Ramos (cell line): Measurements from ENCODE around the gene MTCL1.

Source experiments
- in situ Hi-C: fragments of 300-500 bp; cut with MboI; formaldehyde crosslinking; loops from one replicate; pipeline ENCODE4 v1.14.3; 2022; ENCODE audit warnings: low sequenced_read_pairs; ENCODE audit not compliant: unreplicated experiment

Gene MTCL1

DNA sequence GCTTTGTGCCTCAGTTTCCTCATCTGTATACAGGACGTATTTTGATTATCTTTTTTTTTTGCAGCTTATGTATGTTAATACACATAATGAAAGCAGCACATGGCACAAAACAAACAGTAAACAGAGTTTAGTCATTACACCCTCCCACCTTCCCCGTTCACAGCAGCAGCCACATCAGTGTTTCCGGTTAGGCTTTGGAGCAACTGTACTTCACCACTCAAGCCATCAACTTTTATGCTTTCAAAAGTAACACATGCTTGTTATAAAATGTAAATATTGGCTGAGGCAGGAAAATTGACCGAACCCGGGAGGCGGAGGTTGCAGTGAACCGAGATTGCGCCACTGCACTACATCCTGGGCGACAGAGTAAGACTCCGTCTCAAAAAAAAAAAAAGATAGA is 117.3 kb downstream of the MTCL1 start:
- in situ Hi-C loops = no loop called here

DNA sequence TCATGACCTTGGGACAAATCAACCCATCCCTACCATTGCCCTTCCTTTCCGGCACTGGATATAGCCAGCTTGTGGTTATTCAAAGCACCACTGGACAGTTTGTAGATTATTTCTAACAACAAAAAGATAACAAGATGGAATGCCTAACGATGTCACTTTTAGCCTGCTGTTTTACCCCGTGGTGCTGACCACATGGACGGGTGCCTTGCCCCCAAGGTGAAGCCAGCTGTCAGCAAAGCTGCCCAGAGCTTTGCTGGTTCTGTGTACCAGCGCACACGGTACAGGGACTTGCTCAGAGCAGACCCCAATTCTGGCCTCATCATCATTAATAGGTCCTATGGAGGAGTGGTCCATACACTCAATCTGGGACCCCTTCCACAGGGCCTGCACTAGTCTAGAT is 118.2 kb downstream of the MTCL1 start:
- in situ Hi-C loops = no loop called here

DNA sequence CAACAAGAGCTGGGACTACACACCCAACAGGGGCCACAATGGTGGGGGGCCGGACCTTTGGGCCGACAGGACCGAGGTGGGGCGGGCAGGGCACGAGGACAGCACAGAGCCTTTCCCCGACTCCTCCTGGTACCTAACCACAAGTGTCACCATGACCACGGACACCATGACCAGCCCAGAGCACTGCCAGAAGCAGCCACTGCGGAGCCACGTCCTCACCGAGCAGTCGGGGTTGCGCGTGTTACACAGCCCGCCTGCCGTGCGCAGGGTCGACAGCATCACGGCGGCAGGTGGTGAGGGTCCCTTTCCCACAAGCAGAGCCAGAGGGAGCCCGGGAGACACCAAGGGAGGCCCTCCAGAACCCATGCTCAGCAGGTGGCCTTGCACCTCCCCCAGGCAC is 119.5 kb downstream of the MTCL1 start:
- in situ Hi-C loops = no loop called here

DNA sequence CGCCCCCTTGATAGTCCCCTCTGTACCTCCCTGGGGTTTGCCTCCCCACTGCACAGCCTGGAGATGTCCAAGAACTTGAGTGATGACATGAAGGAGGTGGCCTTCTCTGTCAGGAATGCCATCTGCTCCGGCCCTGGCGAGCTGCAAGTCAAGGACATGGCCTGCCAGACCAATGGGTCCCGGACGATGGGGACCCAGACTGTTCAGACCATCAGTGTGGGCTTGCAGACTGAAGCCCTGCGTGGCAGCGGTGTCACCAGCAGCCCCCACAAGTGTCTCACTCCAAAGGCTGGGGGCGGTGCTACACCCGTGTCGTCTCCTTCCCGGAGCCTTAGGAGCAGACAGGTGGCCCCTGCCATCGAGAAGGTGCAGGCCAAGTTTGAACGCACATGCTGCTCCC is 119.9 kb downstream of the MTCL1 start:
- in situ Hi-C loops = no loop called here

DNA sequence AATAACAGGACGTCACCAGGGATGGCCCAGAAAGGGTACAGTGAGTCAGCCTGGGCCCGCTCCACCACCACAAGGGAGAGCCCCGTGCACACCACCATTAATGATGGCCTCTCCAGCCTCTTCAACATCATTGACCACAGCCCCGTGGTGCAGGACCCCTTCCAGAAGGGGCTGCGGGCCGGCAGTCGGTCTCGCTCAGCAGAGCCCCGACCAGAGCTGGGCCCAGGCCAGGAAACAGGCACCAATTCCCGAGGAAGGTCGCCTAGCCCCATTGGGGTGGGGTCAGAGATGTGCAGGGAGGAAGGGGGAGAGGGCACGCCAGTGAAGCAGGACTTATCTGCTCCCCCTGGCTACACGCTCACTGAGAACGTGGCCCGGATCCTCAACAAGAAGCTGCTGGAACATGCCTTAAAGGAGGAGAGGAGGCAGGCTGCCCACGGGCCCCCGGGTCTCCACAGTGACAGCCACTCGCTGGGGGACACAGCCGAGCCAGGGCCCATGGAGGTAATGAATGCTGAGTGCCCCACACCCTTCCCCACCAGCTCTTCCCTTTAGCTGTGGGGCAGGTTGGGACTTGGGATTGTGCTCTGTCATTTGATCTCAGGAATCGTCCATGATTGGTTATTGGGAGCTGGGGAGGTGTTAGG is 120.5 kb downstream of the MTCL1 start:
- in situ Hi-C loops = no loop called here

DNA sequence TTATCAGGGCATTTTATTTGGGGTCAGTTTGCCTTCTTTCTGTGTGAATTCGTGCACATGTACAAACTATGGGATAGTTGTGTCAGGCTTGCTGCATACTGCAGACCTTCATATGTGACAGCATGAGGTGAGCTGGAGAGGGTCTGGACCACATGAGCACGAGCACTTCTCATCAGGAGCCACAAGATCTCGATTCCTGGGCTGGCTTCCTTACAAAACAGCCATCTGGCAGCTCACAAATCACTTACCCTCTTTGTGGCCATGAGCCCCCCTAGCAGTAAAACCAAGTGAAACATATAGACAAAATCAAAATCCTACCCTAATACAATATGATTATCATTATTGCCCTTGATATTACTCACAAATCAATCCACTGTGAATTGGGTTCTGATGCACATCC is 121.2 kb downstream of the MTCL1 start:
- in situ Hi-C loops = no loop called here

DNA sequence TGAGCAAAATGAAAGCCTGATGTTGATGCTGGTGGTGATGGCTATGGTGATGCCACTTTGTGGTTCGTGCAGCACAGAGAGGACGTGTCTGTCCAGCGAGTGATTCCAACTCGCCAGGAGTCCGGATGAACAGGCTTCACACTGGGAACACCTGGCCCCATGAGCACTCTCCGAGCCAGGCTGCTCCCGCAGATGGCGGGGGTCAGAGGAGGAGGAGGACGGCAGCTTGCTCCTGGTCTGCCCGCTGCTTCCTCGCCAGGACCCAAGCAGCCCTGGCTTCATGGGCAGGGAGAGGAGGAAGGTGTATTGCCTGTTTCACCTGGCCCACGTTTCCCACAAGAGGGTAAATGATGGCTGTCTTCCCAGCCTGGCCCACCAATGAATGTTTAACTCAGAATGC is 121.6 kb downstream of the MTCL1 start:
- in situ Hi-C loops = no loop called here

DNA sequence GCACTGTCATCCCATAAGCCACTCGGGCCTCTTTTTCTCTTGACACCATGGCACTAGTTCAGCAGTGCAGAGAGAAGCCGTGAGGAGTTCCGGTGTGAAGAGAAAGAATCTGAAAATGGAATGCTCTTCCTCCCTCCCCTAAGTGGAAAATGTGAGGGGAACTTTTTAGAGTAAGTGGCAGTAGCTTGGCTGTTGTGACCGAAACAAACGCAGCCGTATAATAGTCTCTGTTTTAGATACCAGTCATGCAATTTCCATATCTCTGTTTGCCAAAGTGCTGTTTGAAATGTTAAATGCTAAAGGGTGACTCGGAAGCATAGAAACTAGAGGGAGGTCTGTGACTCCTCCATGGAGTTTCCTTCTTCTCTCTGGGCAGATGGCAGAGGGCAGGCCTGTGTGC is 122.9 kb downstream of the MTCL1 start:
- in situ Hi-C loops = no loop called here

DNA sequence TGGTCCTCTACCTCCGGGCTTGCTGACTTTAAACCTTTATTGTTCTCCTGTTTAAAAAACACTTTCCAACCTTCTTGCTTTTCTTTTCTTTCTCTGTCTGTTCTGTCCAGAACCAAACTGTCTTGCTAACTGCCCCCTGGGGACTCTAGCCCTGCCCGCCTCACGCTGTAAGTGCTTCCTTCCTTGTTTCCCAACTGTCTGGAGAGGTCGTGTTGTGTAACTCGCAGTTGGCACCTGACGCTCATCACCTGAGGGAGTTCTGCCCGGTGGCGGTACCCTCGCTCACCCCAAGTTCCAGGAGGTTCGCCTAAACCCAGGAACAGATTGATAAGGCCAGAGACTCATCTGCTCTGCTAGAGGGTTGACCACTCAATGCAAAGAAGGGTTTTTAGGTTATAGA is 123.4 kb downstream of the MTCL1 start:
- in situ Hi-C loops = no loop called here

DNA sequence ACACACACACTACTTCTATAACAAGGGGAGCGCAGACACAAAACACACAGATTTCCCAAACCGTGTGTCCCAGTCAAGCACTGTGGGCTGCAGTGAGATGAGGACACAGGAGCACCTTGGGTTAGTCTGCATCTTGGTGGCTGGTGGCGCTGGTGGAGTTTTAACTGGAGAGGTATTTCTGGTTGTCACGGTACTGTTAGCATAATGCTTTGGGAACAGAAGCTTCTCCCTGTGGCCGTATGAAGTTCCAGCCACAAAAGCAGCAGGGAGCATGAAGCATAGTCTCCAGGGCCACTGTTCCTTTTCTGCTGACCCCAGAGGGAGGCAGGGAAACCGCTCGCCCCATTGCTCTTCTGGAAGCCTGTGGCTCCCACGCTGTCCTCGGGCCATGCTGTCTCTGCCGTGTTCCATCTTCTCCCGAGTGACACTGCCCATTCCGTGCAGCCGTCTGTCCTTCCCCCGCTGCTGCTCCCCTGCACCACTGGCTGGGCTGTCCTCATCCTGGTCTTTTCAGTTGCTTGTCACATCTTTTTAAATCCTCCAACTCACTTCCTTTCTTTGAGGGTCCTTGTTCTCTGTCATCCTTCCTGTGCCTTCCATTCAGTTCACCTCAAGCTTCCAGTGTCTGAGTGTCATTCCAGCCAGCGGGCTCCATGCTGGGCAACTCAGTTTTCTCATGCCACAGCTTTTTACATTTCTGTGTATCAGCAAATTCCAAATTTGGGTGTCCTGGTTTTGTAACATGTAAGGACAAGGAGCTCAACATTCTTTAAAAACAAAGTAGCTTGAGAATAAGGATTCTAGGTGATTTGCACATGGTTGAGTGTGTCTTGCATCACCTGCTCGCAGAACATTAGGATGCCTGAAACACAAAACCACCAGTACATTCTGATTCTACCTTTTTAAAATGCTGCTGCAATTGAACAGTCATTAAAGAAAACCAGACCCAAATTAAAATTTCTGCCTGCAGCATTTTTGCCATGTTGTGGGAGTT is 125.0 kb downstream of the MTCL1 start:
- in situ Hi-C loops = no loop called here

DNA sequence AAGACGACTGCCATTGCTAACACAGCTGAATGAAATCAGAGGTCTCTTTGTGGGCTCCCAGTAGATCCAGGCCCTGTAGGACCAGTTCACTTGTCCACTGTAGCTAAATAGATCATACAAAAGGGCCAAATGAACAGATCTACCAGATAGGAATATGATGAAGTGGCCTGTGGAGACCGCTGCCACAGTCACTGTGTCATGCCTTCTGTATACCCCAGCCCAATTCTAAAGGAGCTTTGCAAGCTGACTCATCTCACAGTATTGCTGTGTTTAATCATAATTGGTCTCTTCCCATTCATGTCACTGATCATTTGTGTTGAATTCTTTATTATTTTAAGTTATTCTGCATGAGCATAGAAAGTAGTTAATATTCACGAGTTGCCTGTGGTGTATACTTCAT is 125.8 kb downstream of the MTCL1 start:
- in situ Hi-C loops = no loop called here

DNA sequence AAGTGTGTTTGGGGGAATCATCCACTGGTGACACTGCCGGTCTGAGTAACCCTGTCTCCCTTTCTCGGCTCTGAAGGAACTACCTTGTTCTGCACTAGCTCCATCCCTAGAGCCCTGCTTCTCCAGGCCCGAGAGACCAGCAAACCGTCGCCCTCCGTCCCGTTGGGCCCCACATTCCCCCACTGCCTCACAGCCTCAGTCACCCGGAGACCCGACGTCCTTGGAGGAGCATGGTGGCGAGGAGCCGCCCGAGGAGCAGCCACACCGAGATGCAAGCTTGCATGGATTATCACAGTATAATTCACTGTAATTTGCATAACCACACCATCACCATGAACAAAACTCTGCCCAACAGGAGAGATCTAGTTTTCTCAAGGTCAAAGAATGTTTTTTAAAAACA is 126.2 kb downstream of the MTCL1 start:
- in situ Hi-C loops = no loop called here

DNA sequence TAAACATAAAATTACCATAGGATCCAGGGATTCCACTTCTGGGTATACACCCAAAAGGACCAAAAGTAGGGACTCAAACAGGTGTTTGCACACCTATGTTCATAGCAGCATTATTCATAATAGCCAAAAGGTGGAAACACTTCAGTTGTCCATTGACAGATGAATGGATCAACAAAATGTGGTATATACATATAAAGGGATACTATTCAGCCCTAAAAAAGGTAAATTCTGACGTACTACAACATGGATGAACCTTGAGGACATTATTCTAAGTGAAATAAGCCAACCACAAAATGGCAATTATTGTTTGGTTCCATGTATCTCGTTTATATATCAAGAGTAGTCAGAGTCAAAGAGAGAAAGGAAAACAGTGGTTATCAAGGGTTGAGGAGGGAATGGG is 128.1 kb downstream of the MTCL1 start:
- in situ Hi-C loops = no loop called here

DNA sequence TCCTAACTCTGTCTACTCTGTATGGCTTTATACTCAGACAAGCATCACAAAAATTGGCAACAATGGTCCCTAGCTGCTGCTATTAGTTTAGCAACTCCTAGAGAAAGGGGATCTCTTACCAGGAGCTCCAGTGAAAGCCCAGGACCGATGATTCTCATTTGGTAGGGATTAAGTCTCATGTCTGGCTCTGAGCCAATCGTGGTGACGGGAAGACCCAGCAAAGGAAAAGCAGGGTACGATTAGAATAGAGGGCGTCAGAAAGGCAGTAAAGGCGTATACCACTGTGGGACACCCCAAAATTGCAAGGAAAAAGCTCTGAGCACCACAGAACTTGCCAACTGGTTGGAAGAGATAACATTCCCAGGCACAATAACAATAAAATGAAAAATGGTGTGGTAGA is 129.5 kb downstream of the MTCL1 start:
- in situ Hi-C loops = no loop called here

DNA sequence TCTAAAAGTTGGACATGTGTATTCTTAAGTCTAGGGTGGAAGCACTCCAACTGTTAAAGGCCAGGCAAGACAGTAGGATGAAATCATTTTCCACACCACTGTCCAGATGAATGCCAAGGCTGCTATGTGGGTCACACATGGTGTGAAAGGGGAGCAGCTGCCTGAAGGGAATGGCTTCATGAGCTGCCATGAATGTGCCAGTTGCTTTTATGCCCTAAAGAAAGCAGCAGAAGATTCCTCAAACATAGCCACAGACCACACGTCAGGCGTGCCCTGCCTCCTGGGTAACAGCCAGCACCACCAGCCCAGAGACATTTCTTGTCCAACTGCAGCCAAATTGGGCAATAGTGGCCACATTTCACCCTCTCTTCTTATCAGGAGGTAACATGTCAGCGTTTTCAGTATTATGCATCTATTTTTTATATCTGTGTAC is 130.2 kb downstream of the MTCL1 start:
- in situ Hi-C loops = no loop called here

DNA sequence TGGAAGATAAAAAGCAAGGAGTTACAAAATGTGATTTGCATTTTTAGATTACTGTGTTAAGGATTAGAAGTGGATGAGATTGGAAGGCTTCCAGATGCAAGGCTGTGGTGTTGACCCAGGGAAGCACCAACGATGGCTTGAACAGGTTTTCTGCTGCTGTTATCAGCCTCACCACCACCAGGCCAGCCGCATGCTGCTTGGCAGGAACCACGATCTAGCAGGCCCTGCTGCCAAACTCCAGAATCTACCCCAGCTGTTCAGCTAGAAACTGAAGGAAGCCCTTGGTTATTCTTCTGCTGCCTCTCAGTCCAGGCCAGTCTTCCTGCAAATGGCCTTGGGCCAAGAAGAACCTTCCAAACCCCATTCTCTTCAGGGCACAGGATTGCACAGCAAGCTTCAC is 133.9 kb downstream of the MTCL1 start:
- in situ Hi-C loops = no loop called here

DNA sequence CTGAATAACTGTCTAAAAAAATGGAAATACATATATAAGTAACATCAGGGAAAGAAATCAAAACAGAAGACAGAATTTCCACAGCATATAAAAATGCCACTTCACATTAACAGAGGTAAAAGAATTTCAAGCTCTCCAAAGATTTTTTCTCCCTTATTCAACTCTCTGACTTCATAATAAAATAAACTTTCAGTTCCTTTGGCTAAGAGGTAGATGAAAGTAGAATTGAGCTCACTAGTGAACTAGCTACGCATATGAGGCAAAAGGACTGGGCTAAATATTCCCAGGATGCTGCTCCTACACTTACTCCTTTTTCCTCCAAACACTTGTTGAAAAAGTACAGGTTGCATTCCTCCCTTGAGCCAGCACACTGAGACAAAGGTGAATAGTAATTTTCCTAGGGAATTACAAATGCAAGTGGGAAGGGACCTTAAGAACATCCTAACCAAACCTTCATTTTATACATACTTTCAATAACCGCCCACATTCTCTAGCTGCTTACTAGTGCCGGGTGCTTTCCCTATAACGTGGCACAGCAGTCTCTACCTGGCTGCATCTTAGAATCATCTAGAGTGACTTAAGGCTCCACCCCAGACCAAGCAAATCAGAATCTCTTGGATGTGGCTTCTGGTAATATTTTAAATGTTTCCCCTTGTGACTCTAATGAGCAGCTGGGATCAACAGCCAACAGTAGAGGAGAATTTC is 136.6 kb downstream of the MTCL1 start:
- in situ Hi-C loops = no loop called here

DNA sequence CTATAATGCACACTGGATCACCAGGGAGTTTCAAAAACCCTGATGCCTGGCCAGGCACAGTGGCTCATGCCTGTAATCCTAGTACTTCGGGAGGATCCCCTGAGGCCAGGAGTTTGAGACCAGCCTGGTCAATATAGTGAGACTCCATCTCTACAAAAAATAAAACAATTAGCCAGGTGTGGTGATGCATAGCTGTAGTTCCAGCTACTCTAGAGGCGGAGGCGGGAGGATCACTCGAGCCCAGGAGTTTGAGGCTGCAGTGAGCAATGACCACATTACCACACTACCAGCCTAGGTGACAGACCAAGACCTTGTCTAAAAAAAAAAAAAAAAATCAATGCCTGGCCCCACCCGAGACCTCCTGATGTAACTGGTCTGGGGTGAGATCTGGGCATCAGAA is 137.2 kb downstream of the MTCL1 start:
- in situ Hi-C loops = no loop called here

DNA sequence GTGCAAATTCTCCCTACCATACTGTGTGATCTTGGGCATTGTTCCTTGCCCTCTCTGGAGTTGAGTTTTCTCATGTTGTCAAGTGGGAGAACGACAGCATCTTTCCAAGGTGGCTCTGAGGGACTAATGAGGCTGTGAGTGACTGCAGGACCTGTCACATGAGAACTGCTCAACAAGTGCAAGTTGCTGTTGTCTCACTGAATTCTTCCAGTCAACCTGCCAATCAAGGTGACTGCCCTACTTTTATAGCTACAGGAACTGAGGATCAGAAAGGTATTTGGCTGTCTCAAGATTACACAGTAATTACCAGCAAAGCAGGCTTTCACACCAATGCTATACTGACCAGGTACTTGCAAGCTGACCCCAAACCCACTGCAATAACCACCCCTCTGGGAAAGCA is 137.6 kb downstream of the MTCL1 start:
- in situ Hi-C loops = no loop called here

DNA sequence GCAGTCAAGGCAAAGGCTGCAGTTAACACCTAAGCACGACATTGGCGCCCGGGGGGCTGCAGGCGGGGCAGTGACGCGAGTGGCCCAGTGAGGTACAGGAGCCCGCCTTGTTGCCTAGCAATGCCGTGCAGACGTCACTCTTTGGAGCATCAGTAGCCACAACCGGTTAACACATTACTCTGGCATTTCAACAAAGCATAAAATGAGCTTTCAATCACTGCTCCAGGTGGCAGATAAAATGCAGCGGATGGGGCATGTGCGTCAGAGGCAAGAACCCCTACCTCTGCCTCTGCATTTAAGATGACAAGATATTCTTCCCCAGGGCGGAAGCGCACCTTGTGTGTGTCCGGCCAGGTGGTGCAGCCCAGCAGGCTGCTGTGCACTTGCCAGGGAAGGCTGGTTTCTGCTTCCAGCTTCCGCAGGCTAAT is 139.4 kb downstream of the MTCL1 start:
- in situ Hi-C loops = no loop called here

DNA sequence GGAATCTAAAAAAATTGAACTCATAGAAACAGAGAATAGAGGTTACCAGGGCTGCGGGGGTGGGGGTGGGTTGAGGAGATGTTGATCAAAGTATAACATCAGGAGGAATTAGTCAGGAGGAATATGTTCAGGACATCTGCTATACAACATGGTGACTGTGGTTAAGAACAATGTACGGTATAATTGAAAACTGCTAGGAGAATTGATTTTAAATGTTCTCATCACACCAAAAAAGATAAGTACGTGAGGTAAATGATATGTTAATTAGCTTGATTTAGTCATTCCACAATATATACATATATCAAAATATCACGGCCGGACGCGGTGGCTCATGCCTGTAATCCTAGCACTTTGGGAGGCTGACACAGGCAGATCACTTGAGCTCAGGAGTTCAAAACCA is 140.2 kb downstream of the MTCL1 start:
- in situ Hi-C loops = no loop called here
